H1 (cell line): Measurements from ENCODE around the gene ZNF44. TPM values are rescaled to one million over a fixed set of nuclear protein-coding genes. Genes with fewer than 3 reads are reported as not detected.

Experiments used
- CTCF ChIA-PET: fragments of 300-600 bp; sonication (Branson Sonifier 250); formaldehyde crosslinking; loops from one replicate; lab custom pipeline; 2021; ENCODE audit not compliant: partially characterized antibody; lab: Charles Lee
- POLR2A ChIA-PET: fragments of 300-600 bp; sonication (Branson Sonifier 250); formaldehyde crosslinking; loops from one replicate; lab custom pipeline; 2021; ENCODE audit warnings: inconsistent platforms; ENCODE audit not compliant: partially characterized antibody; lab: Charles Lee
- DNase-seq, 2 experiments: peaks; one replicate each; pipeline versions ENCODE4 v3.0.0 to v3.0.0-alpha.2; 2010 to 2022; ENCODE audit warnings: low spot score in 2 of 2, low read depth in 1 of 2, mixed read lengths in 1 of 2
- FAIRE-seq: peaks from 2 replicates; lab custom pipeline; 2011; peaks lifted over from hg19 to GRCh38; lab: Jason Lieb, UNC
- H2AFZ ChIP-seq: 2 replicates; pipeline ENCODE4 v1.8.1; 2012; ENCODE audit warnings: low read length, inconsistent platforms
- H2AK5ac ChIP-seq: 2 replicates; pipeline ENCODE4 v1.6.1; 2013; ENCODE audit warnings: low read depth, low read length
- H2BK120ac ChIP-seq: replicated peaks from 2 replicates; pipeline ENCODE3; 2013; ENCODE audit warnings: low read depth, low read length, inconsistent platforms
- H2BK12ac ChIP-seq: 2 replicates; pipeline ENCODE4 v1.6.1; 2013; ENCODE audit warnings: low read depth, low read length
- H2BK15ac ChIP-seq: 2 replicates; pipeline ENCODE4 v1.6.1; 2013; ENCODE audit warnings: low read length
- H2BK20ac ChIP-seq: 2 replicates; pipeline ENCODE4 v1.6.1; 2013; ENCODE audit warnings: low read length
- H2BK5ac ChIP-seq: 2 replicates; pipeline ENCODE4 v1.6.1; 2013; ENCODE audit warnings: low read depth, low read length
- H3K14ac ChIP-seq: 2 replicates; pipeline ENCODE4 v1.6.1; 2013; ENCODE audit warnings: inconsistent platforms; ENCODE audit not compliant: insufficient read length
- H3K18ac ChIP-seq: 2 replicates; pipeline ENCODE4 v1.6.1; 2013; ENCODE audit warnings: low read length; ENCODE audit errors: extremely low read depth
- H3K23ac ChIP-seq: 2 replicates; pipeline ENCODE4 v1.6.1; 2013; ENCODE audit warnings: inconsistent platforms; ENCODE audit not compliant: insufficient read length
- H3K23me2 ChIP-seq: 2 replicates; pipeline ENCODE4 v1.6.1; 2013; ENCODE audit warnings: low read depth, low read length
- H3K27ac ChIP-seq: 2 replicates; pipeline ENCODE4 v1.6.1; 2011; ENCODE audit warnings: low read depth, low read length, inconsistent platforms
- H3K27me3 ChIP-seq, 4 experiments: replicated peaks in 1 of 4; 1 replicate in 1 of 4; 2 replicates in 3 of 4; pipeline versions ENCODE4 v1.6.1 to v1.8.1; 2011 to 2013; ENCODE audit warnings: low read length in 3 of 4, mild to moderate bottlenecking in 3 of 4, inconsistent platforms in 2 of 4, mixed read lengths in 2 of 4, moderate library complexity in 1 of 4; ENCODE audit not compliant: control insufficient read depth in 3 of 4, insufficient read depth in 3 of 4; ENCODE audit errors: extremely low read depth in 1 of 4
- H3K36me3 ChIP-seq, 4 experiments: 2 replicates each; pipeline versions ENCODE4 v1.6.1 to v1.8.1; 2011 to 2013; ENCODE audit warnings: mild to moderate bottlenecking in 4 of 4, low read length in 3 of 4, moderate library complexity in 2 of 4, control low read depth in 1 of 4, inconsistent platforms in 1 of 4; ENCODE audit not compliant: insufficient read depth in 4 of 4, control insufficient read depth in 2 of 4
- H3K4ac ChIP-seq: replicated peaks from 2 replicates; pipeline ENCODE3; 2013; ENCODE audit warnings: low read length, low read depth, mixed read lengths, inconsistent platforms; ENCODE audit not compliant: insufficient read length
- H3K4me1 ChIP-seq, 4 experiments: replicated peaks in 1 of 4; 1 replicate in 1 of 4; 2 replicates in 3 of 4; pipeline versions ENCODE4 v1.6.1 to v1.8.1; 2011 to 2013; ENCODE audit warnings: low read length in 3 of 4, inconsistent platforms in 2 of 4, mixed read lengths in 1 of 4; ENCODE audit not compliant: insufficient read depth in 4 of 4, control insufficient read depth in 3 of 4
- H3K4me2 ChIP-seq, 2 experiments: 2 replicates each; pipeline versions ENCODE4 v1.6.1 to v1.8.1; 2011 to 2013; ENCODE audit warnings: low read depth in 2 of 2, low read length in 2 of 2, control low read depth in 1 of 2, inconsistent platforms in 1 of 2, mild to moderate bottlenecking in 1 of 2; ENCODE audit not compliant: insufficient read depth in 1 of 2
- H3K4me3 ChIP-seq, 4 experiments: fragments of 200-600, 300-600 bp in 1 of 4; sonication (generic), shearing (Covaris generic), sonication (Bioruptor Twin) in 1 of 4; 2 replicates each; pipeline versions ENCODE4 v1.5.1 to v1.8.1; 2011 to 2016; ENCODE audit warnings: low read length in 4 of 4, low read depth in 3 of 4, control low read depth in 2 of 4, inconsistent platforms in 2 of 4, mild to moderate bottlenecking in 2 of 4, mixed read lengths in 1 of 4, moderate library complexity in 1 of 4; ENCODE audit not compliant: insufficient read depth in 2 of 4; ENCODE audit errors: extremely low read depth in 1 of 4
- H3K56ac ChIP-seq: replicated peaks from 2 replicates; pipeline ENCODE3; 2013; ENCODE audit warnings: low read depth, mild to moderate bottlenecking, mixed read lengths, low read length, inconsistent platforms; ENCODE audit not compliant: insufficient read length
- H3K79me1 ChIP-seq: 2 replicates; pipeline ENCODE4 v1.6.1; 2013; ENCODE audit warnings: low read depth, low read length, control low read depth
- H3K79me2 ChIP-seq, 2 experiments: 2 replicates each; pipeline versions ENCODE4 v1.6.1 to v1.8.1; 2012 to 2013; ENCODE audit warnings: low read length in 2 of 2, mild to moderate bottlenecking in 2 of 2, inconsistent platforms in 1 of 2; ENCODE audit not compliant: insufficient read depth in 2 of 2, control insufficient read depth in 1 of 2
- H3K9ac ChIP-seq, 4 experiments: replicated peaks in 1 of 4; 1 replicate in 1 of 4; 2 replicates in 3 of 4; pipeline versions ENCODE4 v1.6.1 to v1.8.1; 2011 to 2013; ENCODE audit warnings: low read depth in 3 of 4, low read length in 3 of 4, control low read depth in 2 of 4, mild to moderate bottlenecking in 2 of 4, moderate library complexity in 2 of 4, inconsistent platforms in 1 of 4; ENCODE audit errors: extremely low read depth in 1 of 4
- H3K9me3 ChIP-seq, 2 experiments: 2 replicates each; pipeline versions ENCODE4 v1.6.1 to v1.8.1; 2012 to 2013; ENCODE audit warnings: mild to moderate bottlenecking in 2 of 2, moderate library complexity in 2 of 2, control low read depth in 1 of 2, inconsistent platforms in 1 of 2, low read depth in 1 of 2, low read length in 1 of 2, mixed read lengths in 1 of 2; ENCODE audit not compliant: insufficient read depth in 2 of 2
- H4K20me1 ChIP-seq, 2 experiments: replicated peaks in 1 of 2; 2 replicates each; pipeline versions ENCODE3 to v1.8.1; 2011 to 2013; ENCODE audit warnings: inconsistent platforms in 2 of 2, low read length in 2 of 2, mild to moderate bottlenecking in 1 of 2; ENCODE audit not compliant: insufficient read depth in 2 of 2, control insufficient read depth in 1 of 2
- H4K5ac ChIP-seq: 2 replicates; pipeline ENCODE4 v1.6.1; 2013; ENCODE audit warnings: low read length, low read depth, mixed read lengths, inconsistent platforms; ENCODE audit not compliant: insufficient read length
- H4K8ac ChIP-seq: 2 replicates; pipeline ENCODE4 v1.8.0; 2013; ENCODE audit warnings: mild to moderate bottlenecking, moderate library complexity, low read length, inconsistent platforms; ENCODE audit not compliant: insufficient read depth; ENCODE audit errors: extremely low read depth
- H4K91ac ChIP-seq: replicated peaks from 2 replicates; pipeline ENCODE3; 2013; ENCODE audit warnings: low read length, mixed read lengths, inconsistent platforms; ENCODE audit not compliant: insufficient read length
- ASH2L ChIP-seq: fragments of 200-600, 300-600 bp; sonication (generic); IDR thresholded peaks from one replicate; pipeline ENCODE4 v1.7.1; 2017; ENCODE audit warnings: low read length
- ATF2 ChIP-seq: IDR thresholded peaks from 2 replicates; pipeline ENCODE4 v1.6.1; 2012; ENCODE audit warnings: low read length, inconsistent platforms
- ATF3 ChIP-seq: IDR thresholded peaks from 2 replicates; pipeline ENCODE4 v1.6.1; 2011; ENCODE audit warnings: low read depth, mild to moderate bottlenecking, low read length; ENCODE audit not compliant: insufficient read depth
- CEBPB ChIP-seq: IDR thresholded peaks from 2 replicates; pipeline ENCODE4 v1.6.1; 2012; ENCODE audit warnings: low read depth, low read length
- CREB1 ChIP-seq: IDR thresholded peaks from 2 replicates; pipeline ENCODE4 v1.6.1; 2012; ENCODE audit warnings: inconsistent platforms
- CTBP2 ChIP-seq: IDR thresholded peaks from 2 replicates; pipeline ENCODE4 v1.7.0; 2011; ENCODE audit warnings: borderline replicate concordance, mild to moderate bottlenecking, moderate library complexity, mixed read lengths, low read length; ENCODE audit not compliant: insufficient read depth, insufficient read length
- GTF2F1 ChIP-seq: IDR thresholded peaks from 2 replicates; pipeline ENCODE4 v1.6.1; 2012; ENCODE audit warnings: low read depth, low read length, improper control_type of control experiment, borderline replicate concordance
- NRF1 ChIP-seq: IDR thresholded peaks from 2 replicates; pipeline ENCODE4 v1.6.1; 2011; ENCODE audit warnings: mild to moderate bottlenecking, low read depth, low read length, improper control_type of control experiment
- POLR2A ChIP-seq, 2 experiments: IDR thresholded peaks; 1 replicate in 1 of 2; 2 replicates in 1 of 2; pipeline ENCODE4 v1.6.1; 2011; ENCODE audit warnings: low read depth in 2 of 2, low read length in 2 of 2, mild to moderate bottlenecking in 2 of 2; ENCODE audit errors: control extremely low read depth in 1 of 2
- SIX5 ChIP-seq: IDR thresholded peaks from 2 replicates; pipeline ENCODE4 v1.6.1; 2011; ENCODE audit warnings: mild to moderate bottlenecking, low read depth, low read length
- SUZ12 ChIP-seq: fragments of 200-600 bp; sonication (generic); IDR thresholded peaks from 2 replicates; pipeline ENCODE4 v1.6.1; 2012; ENCODE audit warnings: mild to moderate bottlenecking, inconsistent platforms, low read length, moderate library complexity, mixed read lengths
- TAF7 ChIP-seq: optimal IDR thresholded peaks from 2 replicates; pipeline ENCODE3; 2011; ENCODE audit warnings: low read depth, mild to moderate bottlenecking, inconsistent platforms, low read length, moderate library complexity, borderline replicate concordance
- TCF12 ChIP-seq: IDR thresholded peaks from 2 replicates; pipeline ENCODE4 v1.6.1; 2011; ENCODE audit warnings: low read depth, mild to moderate bottlenecking, low read length
- YY1 ChIP-seq: IDR thresholded peaks from 2 replicates; pipeline ENCODE4 v1.6.1; 2011; ENCODE audit warnings: low read depth, mild to moderate bottlenecking, low read length
- WGBS, 2 experiments: shearing (Covaris generic) in 1 of 2; methylation state at CpG; one replicate each; pipeline versions ENCODE4 v1.1.6 to v1.1.7; 2013 to 2015; ENCODE audit warnings: low lambda C conversion rate in 2 of 2, mixed read lengths in 2 of 2, inconsistent platforms in 1 of 2, low coverage in 1 of 2, missing lambda C conversion rate in 1 of 2; ENCODE audit not compliant: insufficient replicate concordance in 2 of 2, insufficient coverage in 1 of 2, insufficient read length in 1 of 2; ENCODE audit errors: extremely low coverage in 1 of 2, missing lambda C conversion rate in 1 of 2; 5-methylcytosine and 5-hydroxymethylcytosine counted together
- polyA plus RNA-seq, 7 experiments: library from polyadenylated mRNA; depleted of rRNA in 3 of 7; stranded (reverse) in 5 of 7; unstranded in 2 of 7; fragments of >200 nt in 5 of 7; fragments of 200-250 nt in 2 of 7; gene quantifications; 1 replicate in 5 of 7; 2 replicates in 1 of 7; 4 replicates in 1 of 7; pipeline versions ENCODE4 v1.2.1 to v1.2.3, GENCODE V29; 2011 to 2013; ENCODE audit warnings: missing spikeins in 2 of 7, mixed read lengths in 2 of 7
- total RNA-seq: library from RNA; stranded (reverse); fragmentation: NEBNext Ultra II Directional; extraction: Animal tissue kit (Norgen Biotek cat#: 25700); gene quantifications from 2 replicates; pipeline ENCODE4 v1.2.1, GENCODE V29; 2021

The ZNF44 gene
- total and polyA plus RNA-seq, 2 of the 8 experiments (the other 6 are each of a cell fraction or from before 2014, with no cell fraction given): 1.3 to 2.8 TPM

- DNase-seq: no peak
- Histone ChIP-seq H3K4me2 (no peak overlapping the region), H3K18ac (no peak overlapping the region), H3K79me2 (peaks cover 0 to 7% of the 10 kb centered on the region in 2 experiments; a peak in 2 of 4 replicates), H3K4me3 (no peak overlapping the region), H4K91ac (no peak overlapping the region), H3K27me3 (peaks cover 0 to 2% (median 0%) of the 10 kb centered on the region in 4 experiments; a peak in 2 of 7 replicates), H3K9me3 (peaks cover 0 to 1% of the 10 kb centered on the region in 2 experiments; a peak in 1 of 4 replicates), H2BK15ac (no peak overlapping the region), H3K56ac (no peak overlapping the region), H3K27ac (no peak overlapping the region), H2AFZ (no peak overlapping the region), H3K9ac (no peak overlapping the region), H3K14ac (no peak overlapping the region), H3K23ac (no peak overlapping the region), H3K4me1 (no peaks in the 10 kb centered on the region), H2AK5ac (no peak overlapping the region), H3K4ac (no peak overlapping the region), H4K20me1 (no peaks in the 10 kb centered on the region), H3K36me3 (no peaks in the 10 kb centered on the region), H4K8ac (no peak overlapping the region), H2BK5ac (no peak overlapping the region), H3K79me1 (peaks cover 3% of the 10 kb centered on the region; the same call in 1 of the 2 replicates), H2BK12ac (no peak overlapping the region), H3K23me2 (peaks cover 5% of the 10 kb centered on the region; the same call in 1 of the 2 replicates), H2BK20ac (no peak overlapping the region), H4K5ac (no peak overlapping the region), H2BK120ac (no peak overlapping the region)
- no peak for FAIRE-seq
- ChIA-PET POLR2A (no interaction called here), CTCF (no interaction called here)
- WGBS, 2 experiments: 94% methylated on average over 7 of the region's 7 CpGs; no CpG with 5 or more reads in 1 of the 2 experiments
- TF ChIP-seq SIX5: no peak
- TF ChIP-seq ATF2: no peak
- TF ChIP-seq ATF3: no peak
- no peak for TF ChIP-seq YY1
- no peak for TF ChIP-seq TCF12
- no peak for TF ChIP-seq CTBP2
- no peak for TF ChIP-seq GTF2F1
- TF ChIP-seq ASH2L: no peak
- no peak for TF ChIP-seq TAF7
- no peak for TF ChIP-seq CEBPB
- no peak for TF ChIP-seq POLR2A (IDR thresholded peaks at IDR 0.05; ENCODE audit: control extremely low read depth in 1 of 2, low read depth in 2 of 2, low read length in 2 of 2)
- TF ChIP-seq SUZ12: no peak
- no peak for TF ChIP-seq NRF1
- no peak for TF ChIP-seq CREB1
Observed at GRCh38 chr19:12289790-12290065, 5.0 kb downstream of the ZNF44 start.
